ENCODE results near the gene KIF11. TPM values are rescaled to one million over a fixed set of nuclear protein-coding genes. Genes with fewer than 3 reads are reported as not detected.
"Not testable (repeated sequence)": the region's sequence is repeated elsewhere in the genome, so short reads cannot be mapped to it uniquely, and the experiment has no call there.

KIF11 gene
- polyA plus RNA-seq, 1 experiment = 4.3 TPM

DNA sequence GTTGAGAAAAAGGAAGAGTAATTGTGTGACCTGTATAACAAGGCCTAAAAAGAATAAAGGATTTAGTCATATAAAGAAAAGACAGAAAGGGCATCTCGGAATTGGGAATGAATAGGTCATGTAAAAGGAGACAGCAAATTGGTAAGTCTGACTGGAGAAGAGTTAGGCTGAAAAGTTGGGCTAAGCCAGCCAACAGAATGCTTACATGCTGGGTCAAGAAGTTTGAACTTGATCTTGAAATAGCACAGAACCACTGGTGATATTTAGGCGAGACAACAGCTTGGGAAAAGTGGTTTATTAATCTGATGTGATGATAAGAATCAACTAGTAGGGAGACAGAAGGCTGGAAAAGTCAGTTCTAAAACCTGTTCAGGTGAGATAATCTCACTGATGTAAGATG lies 23.9 kb upstream of the KIF11 start:
- TF ChIP-seq, protein P1, sequence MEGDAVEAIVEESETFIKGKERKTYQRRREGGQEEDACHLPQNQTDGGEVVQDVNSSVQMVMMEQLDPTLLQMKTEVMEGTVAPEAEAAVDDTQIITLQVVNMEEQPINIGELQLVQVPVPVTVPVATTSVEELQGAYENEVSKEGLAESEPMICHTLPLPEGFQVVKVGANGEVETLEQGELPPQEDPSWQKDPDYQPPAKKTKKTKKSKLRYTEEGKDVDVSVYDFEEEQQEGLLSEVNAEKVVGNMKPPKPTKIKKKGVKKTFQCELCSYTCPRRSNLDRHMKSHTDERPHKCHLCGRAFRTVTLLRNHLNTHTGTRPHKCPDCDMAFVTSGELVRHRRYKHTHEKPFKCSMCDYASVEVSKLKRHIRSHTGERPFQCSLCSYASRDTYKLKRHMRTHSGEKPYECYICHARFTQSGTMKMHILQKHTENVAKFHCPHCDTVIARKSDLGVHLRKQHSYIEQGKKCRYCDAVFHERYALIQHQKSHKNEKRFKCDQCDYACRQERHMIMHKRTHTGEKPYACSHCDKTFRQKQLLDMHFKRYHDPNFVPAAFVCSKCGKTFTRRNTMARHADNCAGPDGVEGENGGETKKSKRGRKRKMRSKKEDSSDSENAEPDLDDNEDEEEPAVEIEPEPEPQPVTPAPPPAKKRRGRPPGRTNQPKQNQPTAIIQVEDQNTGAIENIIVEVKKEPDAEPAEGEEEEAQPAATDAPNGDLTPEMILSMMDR (IDR thresholded peaks at IDR 0.05; ENCODE audit: insufficient read depth, low read depth, low read length) = no peak
- Histone ChIP-seq H3K36me3 (ENCODE audit: control insufficient read depth, insufficient read depth, low read length) (peaks cover 2% of the 10 kb centered on the region; the same call in 1 of the 2 replicates), H3K4me3 (ENCODE audit: low read depth, low read length) (no peak overlapping the region), H3K27me3 (ENCODE audit: control insufficient read depth, insufficient read depth, low read length) (no peaks in the 10 kb centered on the region)
- POLR2A ChIA-PET = no interaction called here
- no peak for DNase-seq (ENCODE audit: low read depth)
- CTCF ChIA-PET = interaction anchor here (1.0 to 1.3 kb wide), 2 partner anchors 8 to 52 kb away, joined by 3 to 4 read pairs; no protein-coding TSS in a partner anchor

DNA sequence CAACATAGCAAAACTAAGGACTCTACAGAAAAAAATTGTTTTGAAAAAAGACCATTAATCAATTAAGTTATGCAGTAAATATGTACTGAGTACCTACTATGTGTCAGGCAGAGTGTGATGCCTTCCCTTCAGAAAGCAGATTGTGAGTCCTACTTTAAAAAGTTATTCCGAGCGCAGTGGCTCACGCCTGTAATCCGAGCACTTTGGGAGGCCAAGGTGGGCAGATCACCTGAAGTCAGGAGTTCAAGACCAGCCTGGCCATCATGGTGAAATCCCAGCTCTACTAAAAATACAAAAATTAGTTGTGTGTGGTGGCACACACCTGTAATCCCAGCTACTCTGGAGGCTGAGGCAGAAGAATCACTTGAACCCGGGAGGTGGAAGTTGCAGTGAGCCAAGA lies 23.3 kb upstream of the KIF11 start:
- H3K4me3 ChIP-seq (ENCODE audit: low read depth, low read length); POLR2A ChIA-PET; DNase-seq (ENCODE audit: low read depth); H3K36me3 ChIP-seq (ENCODE audit: control insufficient read depth, insufficient read depth, low read length); H3K27me3 ChIP-seq (ENCODE audit: control insufficient read depth, insufficient read depth, low read length): not testable (repeated sequence)
- CTCF ChIA-PET = interaction anchor here (1.0 to 1.3 kb wide), 2 partner anchors 9 to 52 kb away, joined by 3 to 4 read pairs; no protein-coding TSS in a partner anchor

DNA sequence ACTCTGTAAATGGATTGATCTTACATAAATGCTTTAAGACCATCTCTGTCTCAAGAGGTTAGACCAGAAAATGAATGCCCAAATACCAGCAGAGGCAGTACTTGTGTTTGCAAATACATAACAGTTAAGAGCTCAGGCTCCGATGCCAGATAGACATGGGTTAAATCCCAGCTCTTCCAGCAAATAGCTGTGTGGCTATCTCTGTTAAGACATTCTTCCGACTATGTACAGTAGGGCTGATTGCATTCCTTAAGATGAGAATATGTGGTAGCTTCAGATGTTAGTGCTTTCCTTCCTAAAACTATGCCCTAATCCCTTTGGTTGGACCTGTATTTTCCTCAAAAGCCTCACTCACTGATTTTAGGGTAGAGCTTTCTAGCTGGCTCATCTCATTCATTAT lies 21.3 kb upstream of the KIF11 start:
- POLR2A ChIA-PET = interaction anchor here (0.6 kb wide), 1 partner anchor 19 kb away, joined by 3 read pairs; no protein-coding TSS in a partner anchor
- TF ChIP-seq, protein P1 (IDR thresholded peaks at IDR 0.05; ENCODE audit: insufficient read depth, low read depth, low read length) = no peak
- no peak for DNase-seq (ENCODE audit: low read depth)
- Histone ChIP-seq H3K27me3 (ENCODE audit: control insufficient read depth, insufficient read depth, low read length) (no peaks in the 10 kb centered on the region), H3K36me3 (ENCODE audit: control insufficient read depth, insufficient read depth, low read length) (peaks cover 2% of the 10 kb centered on the region; the same call in 1 of the 2 replicates), H3K4me3 (ENCODE audit: low read depth, low read length) (no peak overlapping the region)
- CTCF ChIA-PET = interaction anchor here (1.1 to 5.3 kb wide), 5 partner anchors 15 to 54 kb away, joined by 3 to 57 read pairs (median 5); no protein-coding TSS in a partner anchor

DNA sequence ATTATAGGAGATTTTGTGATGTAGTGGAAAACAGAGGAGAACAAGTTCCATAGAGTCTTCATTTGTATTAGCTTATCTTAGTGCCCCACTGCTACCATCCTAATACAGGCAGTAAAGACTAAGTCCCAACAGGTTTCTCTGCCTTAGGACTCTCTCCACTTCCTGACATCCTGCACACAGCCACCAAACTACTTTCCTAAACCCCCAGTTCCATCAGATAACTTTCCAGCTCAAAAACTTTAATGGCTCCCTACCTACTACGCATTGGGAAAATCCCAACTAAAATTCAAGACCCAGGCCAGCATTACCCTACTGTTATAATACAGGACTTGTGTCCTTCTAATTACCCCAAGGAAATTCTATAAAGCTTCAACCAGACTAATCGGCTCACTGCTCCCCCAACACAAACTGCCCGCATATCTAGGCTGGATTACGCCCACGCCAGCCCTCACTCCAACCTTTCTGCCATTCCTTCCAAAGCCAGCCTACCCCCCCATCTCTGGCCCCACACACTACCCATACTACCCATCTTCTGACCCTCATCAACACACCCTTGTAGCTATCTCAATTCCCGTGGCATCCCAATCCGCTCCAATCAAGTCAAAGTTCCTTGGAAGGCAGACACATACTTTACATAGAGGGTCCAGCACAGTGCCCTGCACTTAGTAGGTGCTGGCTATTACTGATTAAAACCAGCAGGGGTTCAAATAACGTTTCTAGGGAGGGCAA lies 20.4 kb upstream of the KIF11 start:
- H3K36me3 ChIP-seq (ENCODE audit: control insufficient read depth, insufficient read depth, low read length) = peaks cover 2% of the 10 kb centered on the region; the same call in 1 of the 2 replicates
- peak overlapping the region; percentile 79 for H3K4me3 ChIP-seq (ENCODE audit: low read depth, low read length)
- ChIA-PET POLR2A (interaction anchor here (0.5 kb wide), 1 partner anchor 20 kb away, joined by 3 read pairs; no protein-coding TSS in a partner anchor), CTCF (interaction anchor here (1.1 to 5.3 kb wide), 7 partner anchors 16 to 61 kb away, joined by 3 to 57 read pairs (median 5); no protein-coding TSS in a partner anchor)
- no peak for DNase-seq (ENCODE audit: low read depth)
- no peaks in the 10 kb centered on the region for H3K27me3 ChIP-seq (ENCODE audit: control insufficient read depth, insufficient read depth, low read length)
- TF ChIP-seq, protein P1 (IDR thresholded peaks at IDR 0.05; ENCODE audit: insufficient read depth, low read depth, low read length) = no peak

DNA sequence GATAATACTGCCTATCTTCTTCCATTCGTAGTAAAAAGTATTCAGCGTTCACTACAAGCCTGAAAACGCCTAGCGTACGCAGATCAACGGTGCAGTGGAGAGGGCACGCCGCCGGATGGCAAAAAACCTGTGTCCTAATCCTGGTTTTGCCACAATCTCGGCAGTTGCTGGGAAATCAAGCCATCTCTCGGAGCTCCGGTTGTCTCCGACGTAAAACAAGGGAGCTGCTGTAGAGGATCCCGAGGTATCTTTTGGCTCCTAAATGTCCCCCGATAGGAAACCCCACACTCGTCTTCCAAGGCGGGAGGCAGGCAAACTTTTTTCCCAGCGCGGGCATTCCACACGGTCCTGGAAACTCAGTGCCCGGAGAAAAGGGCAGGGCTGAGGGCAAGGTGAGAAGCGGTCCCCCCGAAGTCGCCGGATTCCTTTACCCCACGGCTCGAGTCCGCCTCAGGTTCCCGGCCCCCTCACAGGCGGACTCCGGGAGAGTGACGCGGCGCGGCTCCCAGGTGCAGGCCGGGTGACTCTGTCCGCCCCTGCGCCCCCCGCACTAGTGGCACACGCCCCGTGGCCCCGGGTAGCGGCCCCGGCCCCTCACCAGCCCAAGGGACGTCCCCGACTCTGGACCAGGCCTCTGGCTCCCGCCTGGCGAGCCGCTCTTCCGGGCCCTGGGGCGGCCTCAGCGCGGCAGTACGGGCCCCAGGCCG lies 19.7 kb upstream of the KIF11 start:
- no peak for DNase-seq (ENCODE audit: low read depth)
- Histone ChIP-seq H3K36me3 (ENCODE audit: control insufficient read depth, insufficient read depth, low read length) (peaks cover 2% of the 10 kb centered on the region; the same call in 1 of the 2 replicates), H3K27me3 (ENCODE audit: control insufficient read depth, insufficient read depth, low read length) (no peaks in the 10 kb centered on the region), H3K4me3 (ENCODE audit: low read depth, low read length) (peak overlapping the region; percentile 79)
- POLR2A ChIA-PET = interaction anchor here (0.5 kb wide), 1 partner anchor 31 kb away, joined by 7 read pairs; no protein-coding TSS in a partner anchor
- CTCF ChIA-PET = interaction anchor here (0.6 to 5.3 kb wide), 22 partner anchors 11 to 294 kb away, joined by 3 to 57 read pairs (median 4); no protein-coding TSS in a partner anchor
- TF ChIP-seq, protein P1 (IDR thresholded peaks at IDR 0.05; ENCODE audit: insufficient read depth, low read depth, low read length) = peak; percentile 28; the same call in 1 of the 2 replicates
